A673 (cell line): ENCODE measurements around the gene ATP2B3. TPM values are rescaled to one million over a fixed set of nuclear protein-coding genes. Genes with fewer than 3 reads are reported as not detected.

Source experiments
- BruUV-seq: library from RNA; stranded (reverse); fragments of 400-500 nt; replicated peaks from 2 replicates; lab custom pipeline; 2021; lab: Mats Ljungman, UMichigan
- CTCF ChIA-PET: fragments of 300-600 bp; sonication (Branson Sonifier 250); formaldehyde crosslinking; loops from one replicate; lab custom pipeline; 2022; ENCODE audit warnings: antibody characterized with exemption; lab: Charles Lee
- POLR2A ChIA-PET: fragments of 300-600 bp; sonication (Branson Sonifier 250); formaldehyde crosslinking; loops from one replicate; lab custom pipeline; 2022; ENCODE audit warnings: antibody characterized with exemption; ENCODE audit not compliant: low non-redundant PET; lab: Charles Lee
- DNase-seq: peaks from one replicate; pipeline ENCODE4 v3.0.0-alpha.2; 2015; ENCODE audit warnings: low spot score
- H3K27ac ChIP-seq: fragments of 200-600 bp; sonication (generic); 2 replicates; pipeline ENCODE4 v1.5.1; 2016; ENCODE audit warnings: mixed run types, low read depth, mild to moderate bottlenecking, mixed read lengths, antibody characterized with exemption, low read length; ENCODE audit not compliant: poor library complexity, severe bottlenecking
- H3K27me3 ChIP-seq: fragments of 200-600 bp; sonication (generic); replicated peaks from 2 replicates; pipeline ENCODE4 v1.6.1; 2017; ENCODE audit warnings: mixed run types, low read depth, mild to moderate bottlenecking, mixed read lengths, antibody characterized with exemption, low read length; ENCODE audit not compliant: insufficient read depth, poor library complexity
- H3K36me3 ChIP-seq: fragments of 200-600 bp; sonication (generic); 2 replicates; pipeline ENCODE4 v1.6.1; 2016; ENCODE audit warnings: mixed run types, mild to moderate bottlenecking, mixed read lengths, antibody characterized with exemption, low read length; ENCODE audit not compliant: insufficient read depth, poor library complexity, severe bottlenecking
- H3K4me1 ChIP-seq: fragments of 200-600 bp; sonication (generic); 2 replicates; pipeline ENCODE4 v1.6.1; 2017; ENCODE audit warnings: mixed run types, mild to moderate bottlenecking, mixed read lengths, antibody characterized with exemption, low read length; ENCODE audit not compliant: insufficient read depth, poor library complexity, severe bottlenecking
- H3K4me3 ChIP-seq: fragments of 200-600 bp; sonication (generic); 2 replicates; pipeline ENCODE4 v1.5.1; 2016; ENCODE audit warnings: low read depth, mixed run types, mild to moderate bottlenecking, mixed read lengths, low read length; ENCODE audit not compliant: poor library complexity, severe bottlenecking
- H3K9me3 ChIP-seq: fragments of 200-600 bp; sonication (generic); 2 replicates; pipeline ENCODE4 v1.6.1; 2016; ENCODE audit warnings: mixed run types, low read depth, mild to moderate bottlenecking, mixed read lengths, antibody characterized with exemption, low read length; ENCODE audit not compliant: poor library complexity, severe bottlenecking
- EZH2 ChIP-seq: fragments of 200-600 bp; sonication (generic); IDR thresholded peaks from 2 replicates; pipeline ENCODE4 v1.6.1; 2017; ENCODE audit warnings: borderline replicate concordance, low read depth, mild to moderate bottlenecking, mixed read lengths, antibody characterized with exemption, low read length; ENCODE audit not compliant: poor library complexity, severe bottlenecking
- intact Hi-C: fragments of 100-400 bp; cut with micrococcal nuclease; formaldehyde crosslinking; loops from one replicate; pipeline ENCODE4 v1.10.0; 2022; ENCODE audit not compliant: unreplicated experiment
- total RNA-seq: library from RNA; stranded (reverse); gene quantifications from 2 replicates; pipeline ENCODE4 v1.2.3, GENCODE V29; 2021
- TF ChIP-seq, protein P1 (sequence below): fragments of 300-800, 200-600 bp; sonication (generic); conservative IDR thresholded peaks from 2 replicates; pipeline ENCODE4 v1.5.1; 2017; ENCODE audit warnings: low read depth, mild to moderate bottlenecking, antibody characterized with exemption, low read length, moderate library complexity, mixed read lengths

Gene ATP2B3
- total RNA-seq, 1 experiment from 2014 or later: 0.11 TPM

DNA sequence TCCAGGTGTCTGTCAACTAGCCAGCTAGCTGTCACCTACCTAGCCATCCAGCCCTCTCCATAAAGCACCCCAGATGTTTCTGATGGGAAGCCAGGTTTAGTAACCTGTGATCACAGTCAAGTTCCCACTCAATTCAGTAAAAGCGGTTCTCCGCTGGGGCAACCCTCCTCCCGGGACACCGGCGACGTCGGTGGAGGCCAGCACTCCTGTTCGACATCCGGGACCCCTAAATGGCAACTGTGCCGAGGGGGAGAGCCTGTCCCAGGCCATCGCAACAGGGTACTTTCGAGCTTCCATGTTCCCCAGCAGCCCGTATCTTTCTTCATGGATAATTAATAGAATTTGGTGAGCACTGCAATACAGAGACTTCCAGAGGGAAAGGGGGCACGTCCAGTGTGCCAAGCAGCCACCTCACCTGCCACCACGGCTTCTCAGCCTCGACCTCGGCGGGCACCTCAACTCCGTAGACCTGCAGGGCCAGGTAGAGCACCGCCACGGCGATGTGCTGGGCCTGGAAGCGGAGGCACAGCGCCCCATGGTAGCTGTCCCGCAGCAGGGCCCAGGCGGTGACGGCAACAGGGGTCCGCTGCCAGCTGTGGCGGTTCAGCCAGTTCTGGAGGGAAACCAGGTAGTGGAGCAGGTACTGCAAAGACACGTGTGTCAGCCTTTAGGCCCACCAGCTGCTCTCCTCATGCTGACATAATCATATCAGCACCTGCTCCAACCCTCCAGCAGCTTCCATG, 74.8 kb downstream of the ATP2B3 start:
- CTCF ChIA-PET: no interaction called here
- BruUV-seq: no TSS peak
- POLR2A ChIA-PET: no interaction called here
- Histone ChIP-seq H3K27me3 (no peaks in the 10 kb centered on the region), H3K9me3 (no peaks in the 10 kb centered on the region), H3K4me3 (no peak overlapping the region), H3K36me3 (peaks cover 3% of the 10 kb centered on the region), H3K4me1 (no peaks in the 10 kb centered on the region), H3K27ac (no peak overlapping the region)
- no peak for DNase-seq
- intact Hi-C loops: no loop called here
- TF ChIP-seq, protein P1, sequence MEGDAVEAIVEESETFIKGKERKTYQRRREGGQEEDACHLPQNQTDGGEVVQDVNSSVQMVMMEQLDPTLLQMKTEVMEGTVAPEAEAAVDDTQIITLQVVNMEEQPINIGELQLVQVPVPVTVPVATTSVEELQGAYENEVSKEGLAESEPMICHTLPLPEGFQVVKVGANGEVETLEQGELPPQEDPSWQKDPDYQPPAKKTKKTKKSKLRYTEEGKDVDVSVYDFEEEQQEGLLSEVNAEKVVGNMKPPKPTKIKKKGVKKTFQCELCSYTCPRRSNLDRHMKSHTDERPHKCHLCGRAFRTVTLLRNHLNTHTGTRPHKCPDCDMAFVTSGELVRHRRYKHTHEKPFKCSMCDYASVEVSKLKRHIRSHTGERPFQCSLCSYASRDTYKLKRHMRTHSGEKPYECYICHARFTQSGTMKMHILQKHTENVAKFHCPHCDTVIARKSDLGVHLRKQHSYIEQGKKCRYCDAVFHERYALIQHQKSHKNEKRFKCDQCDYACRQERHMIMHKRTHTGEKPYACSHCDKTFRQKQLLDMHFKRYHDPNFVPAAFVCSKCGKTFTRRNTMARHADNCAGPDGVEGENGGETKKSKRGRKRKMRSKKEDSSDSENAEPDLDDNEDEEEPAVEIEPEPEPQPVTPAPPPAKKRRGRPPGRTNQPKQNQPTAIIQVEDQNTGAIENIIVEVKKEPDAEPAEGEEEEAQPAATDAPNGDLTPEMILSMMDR: no peak
- TF ChIP-seq EZH2: no peak

DNA sequence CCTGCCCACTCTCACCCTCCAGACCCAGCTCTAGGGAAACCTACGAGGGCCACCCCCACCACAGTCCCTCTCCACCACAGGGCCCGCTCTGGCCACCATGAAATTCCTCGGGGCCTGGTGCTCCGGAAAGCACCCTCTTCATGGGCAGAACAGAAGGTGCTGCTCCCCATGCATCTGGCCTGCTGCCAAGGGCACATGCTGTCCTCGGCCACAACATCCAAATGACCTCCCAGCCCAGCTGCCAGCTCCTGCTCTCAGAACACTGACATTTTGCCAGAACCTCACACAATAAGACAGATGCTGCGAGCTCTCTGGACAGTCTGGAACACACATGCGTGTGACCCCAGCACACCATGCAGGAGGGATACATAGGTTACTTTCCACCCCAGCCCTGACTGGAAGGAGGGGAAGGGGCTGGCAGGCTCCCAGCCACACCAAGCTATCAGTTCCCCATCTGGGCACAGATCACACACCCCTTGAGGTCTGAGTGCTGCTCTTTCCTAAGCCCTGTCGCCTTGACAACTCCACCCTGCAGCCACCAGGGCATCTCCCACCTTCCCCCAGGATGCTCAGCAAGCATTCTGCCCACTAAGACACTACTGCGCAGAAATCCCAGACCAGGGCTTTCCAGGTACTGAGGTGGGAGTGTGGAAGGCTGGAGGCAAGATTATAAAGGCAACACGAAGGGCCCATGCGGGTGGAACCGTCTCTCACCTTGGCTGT, 75.7 kb downstream of the ATP2B3 start:
- H3K4me3 ChIP-seq: no peak overlapping the region
- H3K9me3 ChIP-seq: no peaks in the 10 kb centered on the region
- DNase-seq: no peak
- BruUV-seq: no TSS peak
- TF ChIP-seq EZH2: no peak
- TF ChIP-seq, protein P1: no peak
- peaks cover 3% of the 10 kb centered on the region for H3K36me3 ChIP-seq
- CTCF ChIA-PET: no interaction called here
- no peaks in the 10 kb centered on the region for H3K27me3 ChIP-seq
- no peaks in the 10 kb centered on the region for H3K4me1 ChIP-seq
- POLR2A ChIA-PET: no interaction called here
- intact Hi-C loops: no loop called here
- no peak overlapping the region for H3K27ac ChIP-seq

DNA sequence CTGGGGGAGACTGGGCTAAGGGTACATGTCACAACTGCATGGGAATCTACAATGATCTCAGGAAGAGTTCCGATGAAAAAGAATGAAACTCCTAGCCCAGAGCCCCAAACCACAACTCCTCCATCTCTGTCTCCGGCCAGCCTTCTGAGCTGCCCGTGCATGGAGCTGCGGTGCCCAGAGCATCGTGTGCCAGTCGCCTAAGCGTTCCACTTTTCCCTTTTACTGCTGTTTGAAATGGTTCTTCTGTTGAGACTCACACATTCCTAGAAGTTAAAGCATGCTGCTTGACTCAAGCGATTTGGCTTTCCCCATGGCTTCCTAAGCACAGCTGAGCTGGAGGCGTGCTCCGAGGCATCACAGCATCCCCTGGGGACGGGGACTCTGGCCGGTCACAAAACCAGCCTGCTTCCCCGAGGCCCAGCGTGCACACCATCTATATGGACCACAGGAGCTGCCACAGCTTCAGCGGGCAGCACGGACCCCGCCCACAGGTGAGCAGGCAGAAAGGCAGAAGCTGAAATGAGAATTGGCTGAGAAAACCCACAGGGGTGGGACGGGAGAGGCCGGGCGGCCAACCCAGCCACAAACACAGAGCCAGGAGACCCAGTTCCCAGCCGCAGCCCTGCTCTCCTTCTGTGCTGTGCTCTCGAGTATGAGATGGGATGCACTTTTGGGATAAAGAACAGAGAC, 76.5 kb downstream of the ATP2B3 start:
- Histone ChIP-seq H3K4me1 (no peaks in the 10 kb centered on the region), H3K4me3 (no peak overlapping the region), H3K27ac (no peak overlapping the region), H3K36me3 (peaks cover 3% of the 10 kb centered on the region), H3K9me3 (no peaks in the 10 kb centered on the region), H3K27me3 (no peaks in the 10 kb centered on the region)
- DNase-seq: no peak
- CTCF ChIA-PET: no interaction called here
- intact Hi-C loops: no loop called here
- BruUV-seq: no TSS peak
- POLR2A ChIA-PET: no interaction called here
- TF ChIP-seq EZH2: no peak
- TF ChIP-seq, protein P1: no peak
